Osteoblast (primary cell): ENCODE results near the gene KRT17. TPM values are rescaled to one million over a fixed set of nuclear protein-coding genes. Genes with fewer than 3 reads are reported as not detected.

Experiments
- DNase-seq: peaks from one replicate; pipeline ENCODE4 v3.0.0; 2011; ENCODE audit warnings: low spot score, mixed read lengths; ENCODE audit not compliant: insufficient read length; ENCODE audit errors: missing footprints
- H2AFZ ChIP-seq: 2 replicates; pipeline ENCODE4 v1.6.0; 2011; ENCODE audit warnings: mild to moderate bottlenecking, low read length
- H3K27ac ChIP-seq: 2 replicates; pipeline ENCODE4 v1.5.1; 2011; ENCODE audit warnings: mild to moderate bottlenecking, low read depth, low read length, moderate library complexity
- H3K27me3 ChIP-seq: 2 replicates; pipeline ENCODE4 v1.6.0; 2012; ENCODE audit warnings: mild to moderate bottlenecking, control low read depth, inconsistent platforms, low read length, moderate library complexity; ENCODE audit not compliant: insufficient read depth
- H3K36me3 ChIP-seq: 2 replicates; pipeline ENCODE4 v1.5.1; 2011; ENCODE audit warnings: mild to moderate bottlenecking, low read length, control low read depth, moderate library complexity; ENCODE audit not compliant: insufficient read depth
- H3K4me1 ChIP-seq: 2 replicates; pipeline ENCODE4 v1.5.1; 2011; ENCODE audit warnings: mild to moderate bottlenecking, low read length, control low read depth, moderate library complexity; ENCODE audit not compliant: insufficient read depth
- H3K4me2 ChIP-seq: 2 replicates; pipeline ENCODE4 v1.6.0; 2011; ENCODE audit warnings: mild to moderate bottlenecking, low read length; ENCODE audit not compliant: insufficient read depth
- H3K4me3 ChIP-seq: fragments of 200-600 bp; sonication (generic); 3 replicates; pipeline ENCODE4 v1.5.1; 2012; ENCODE audit warnings: mild to moderate bottlenecking, low read length, inconsistent platforms; ENCODE audit not compliant: insufficient read depth
- H3K79me2 ChIP-seq: 2 replicates; pipeline ENCODE4 v1.6.0; 2012; ENCODE audit warnings: mild to moderate bottlenecking, low read length, control low read depth, inconsistent platforms; ENCODE audit not compliant: insufficient read depth
- H3K9me3 ChIP-seq: 2 replicates; pipeline ENCODE4 v1.5.1; 2011; ENCODE audit warnings: low read depth, low read length, control low read depth
- H4K20me1 ChIP-seq: 2 replicates; pipeline ENCODE4 v1.6.0; 2012; ENCODE audit warnings: mild to moderate bottlenecking, low read length, control low read depth; ENCODE audit not compliant: insufficient read depth
- CTCF ChIP-seq: IDR thresholded peaks from 2 replicates; pipeline ENCODE4 v1.5.1; 2011; ENCODE audit warnings: mild to moderate bottlenecking, low read depth, low read length, moderate library complexity; ENCODE audit errors: extremely low read depth
- total RNA-seq: library from RNA; depleted of rRNA; stranded (reverse); fragments of >200 nt; gene quantifications from 2 replicates; pipeline ENCODE4 v1.2.3, GENCODE V29; 2012

KRT17 gene
- total RNA-seq, 1 donor: 4.3 TPM

DNA sequence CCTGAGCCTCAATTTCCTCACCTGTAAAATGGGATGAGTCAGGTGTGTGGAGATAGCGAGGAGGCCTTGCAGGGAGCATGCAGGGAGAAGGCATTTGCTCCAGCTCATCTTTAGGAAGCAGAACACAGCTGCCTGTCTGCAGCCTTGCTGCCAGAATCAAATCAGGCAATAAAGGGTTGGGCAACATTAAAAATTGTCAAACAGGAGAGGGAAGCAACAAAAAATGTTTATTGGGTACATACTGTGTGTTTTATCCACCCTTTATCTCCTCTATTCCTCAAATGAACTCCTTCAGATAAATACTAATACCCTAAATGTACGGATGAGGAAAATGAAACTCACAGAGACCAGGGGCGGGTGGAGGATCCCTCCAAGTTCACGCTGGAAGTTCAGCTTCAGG, 24.1 kb downstream of the KRT17 start:
- H4K20me1 ChIP-seq: no peaks in the 10 kb centered on the region
- H2AFZ ChIP-seq: no peak overlapping the region
- no peak overlapping the region for H3K27ac ChIP-seq
- H3K27me3 ChIP-seq: peaks cover 16% of the 10 kb centered on the region
- H3K79me2 ChIP-seq: no peaks in the 10 kb centered on the region
- no peaks in the 10 kb centered on the region for H3K9me3 ChIP-seq
- no peak overlapping the region for H3K4me3 ChIP-seq
- TF ChIP-seq CTCF: no peak
- no peaks in the 10 kb centered on the region for H3K36me3 ChIP-seq
- DNase-seq: no peak
- H3K4me2 ChIP-seq: no peak overlapping the region
- no peaks in the 10 kb centered on the region for H3K4me1 ChIP-seq

GRCh38 chr17:41599680-41600079, 24.7 kb downstream of the KRT17 start:
- no peak overlapping the region for H3K4me3 ChIP-seq
- no peak for DNase-seq
- H2AFZ ChIP-seq: no peak overlapping the region
- no peaks in the 10 kb centered on the region for H3K9me3 ChIP-seq
- no peaks in the 10 kb centered on the region for H3K79me2 ChIP-seq
- no peak for TF ChIP-seq CTCF
- no peak overlapping the region for H3K27ac ChIP-seq
- H3K4me2 ChIP-seq: no peak overlapping the region
- no peaks in the 10 kb centered on the region for H4K20me1 ChIP-seq
- H3K4me1 ChIP-seq: no peaks in the 10 kb centered on the region
- H3K27me3 ChIP-seq: peaks cover 23% of the 10 kb centered on the region
- no peaks in the 10 kb centered on the region for H3K36me3 ChIP-seq

- Histone ChIP-seq H3K79me2 (no peaks in the 10 kb centered on the region), H3K9me3 (no peaks in the 10 kb centered on the region), H4K20me1 (no peaks in the 10 kb centered on the region), H3K27ac (no peak overlapping the region), H3K4me3 (no peak overlapping the region), H3K4me2 (no peak overlapping the region), H3K27me3 (peaks cover 25% of the 10 kb centered on the region), H3K36me3 (no peaks in the 10 kb centered on the region), H2AFZ (no peak overlapping the region), H3K4me1 (no peaks in the 10 kb centered on the region)
- TF ChIP-seq CTCF: no peak
- DNase-seq: no peak
Measured at GRCh38 chr17:41595585-41595984, 28.8 kb downstream of the KRT17 start.

DNA sequence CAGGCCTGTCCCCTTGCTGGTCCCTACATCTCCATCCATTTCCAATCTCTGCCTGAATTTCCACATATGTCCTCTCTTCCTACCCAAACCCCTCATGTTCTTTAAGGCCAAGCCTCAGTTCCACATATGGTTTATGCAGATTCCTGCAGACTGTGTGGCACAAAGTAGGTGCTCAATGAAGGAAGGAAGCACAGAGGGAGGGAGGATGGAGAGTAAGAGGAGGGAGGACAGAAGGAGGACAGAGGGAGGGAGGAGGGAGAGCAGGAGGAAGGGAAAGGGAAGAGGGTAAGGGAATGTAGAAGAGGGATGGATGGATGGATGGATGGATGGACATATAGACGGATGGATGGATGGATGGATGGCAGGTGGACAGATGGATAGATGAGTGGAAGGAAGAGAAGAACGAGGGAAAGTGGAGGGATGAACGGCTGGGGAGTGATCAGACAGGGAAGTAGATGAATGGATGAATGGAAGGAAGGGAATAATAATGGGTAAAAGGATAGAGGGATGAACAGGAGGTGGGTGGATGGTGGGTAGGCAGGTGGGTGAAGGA, 29.9 kb downstream of the KRT17 start:
- Histone ChIP-seq H3K9me3 (no peaks in the 10 kb centered on the region), H2AFZ (no peak overlapping the region), H4K20me1 (no peaks in the 10 kb centered on the region), H3K36me3 (no peaks in the 10 kb centered on the region), H3K79me2 (no peaks in the 10 kb centered on the region), H3K27me3 (peaks cover 26% of the 10 kb centered on the region), H3K4me3 (no peak overlapping the region), H3K27ac (no peak overlapping the region), H3K4me1 (no peaks in the 10 kb centered on the region), H3K4me2 (no peak overlapping the region)
- no peak for DNase-seq
- no peak for TF ChIP-seq CTCF
